Fibroblast of skin of abdomen (primary cell): ENCODE data around the gene ANTKMT. TPM values are rescaled to one million over a fixed set of nuclear protein-coding genes. Genes with fewer than 3 reads are reported as not detected.

Experiments used
- DNase-seq: peaks from one replicate; pipeline ENCODE4 v3.0.0-alpha.2; 2013
- polyA plus RNA-seq, 2 experiments: library from polyadenylated mRNA; unstranded; fragments of 120-200 nt; gene quantifications; one replicate each; pipeline ENCODE4 v1.2.1, GENCODE V29; 2013; ENCODE audit not compliant: insufficient read length in 2 of 2

The ANTKMT gene
- polyA plus RNA-seq (2013, experiment 1 of 2; ENCODE audit: insufficient read length), result 16.7 TPM
- 20.4 TPM for polyA plus RNA-seq (2013, experiment 2 of 2; ENCODE audit: insufficient read length)

- DNase-seq, result peak; percentile 66
These were observed at the start of gene ANTKMT for GRCh38 chr16:720990-721764. Gene ANTKMT, plus strand, starts transcription at chr16:721146. Its CDS starts 129 bp downstream, at chr16:721275.

GRCh38 chr16:671353-672131 is 49.4 kb upstream of the ANTKMT start:
- no peak for DNase-seq

- no peak for DNase-seq
These were observed 48.6 kb upstream of the ANTKMT start for GRCh38 chr16:672371-672770.

GRCh38 chr16:672851-673250 is 48.1 kb upstream of the ANTKMT start:
- no peak for DNase-seq

GRCh38 chr16:673399-673991 is 47.5 kb upstream of the ANTKMT start:
- DNase-seq, result no peak

- DNase-seq, result no peak
These were observed 46.6 kb upstream of the ANTKMT start for GRCh38 chr16:674214-674881.

GRCh38 chr16:674968-675883 is 45.7 kb upstream of the ANTKMT start, which contains the start of gene RHBDL1:
Gene RHBDL1, plus strand, starts transcription at chr16:675671. Its CDS starts 120 bp downstream, at chr16:675791.
- peak; percentile 34 for DNase-seq

- DNase-seq, result no peak
These were observed 44.9 kb upstream of the ANTKMT start for GRCh38 chr16:675884-676564.

- DNase-seq, result no peak
These were observed 44.4 kb upstream of the ANTKMT start for GRCh38 chr16:676565-676902.

- no peak for DNase-seq
These were observed 44.0 kb upstream of the ANTKMT start for GRCh38 chr16:676913-677312.

- no peak for DNase-seq
These were observed 43.4 kb upstream of the ANTKMT start for GRCh38 chr16:677316-678190.

- DNase-seq, result no peak
These were observed 42.6 kb upstream of the ANTKMT start for GRCh38 chr16:678209-678857.

GRCh38 chr16:678858-679813 is 41.8 kb upstream of the ANTKMT start:
- peak; percentile 55 for DNase-seq

GRCh38 chr16:679814-680624 is 40.9 kb upstream of the ANTKMT start, which contains the start of gene STUB1:
Gene STUB1, plus strand, starts transcription at chr16:680410. Its CDS starts 116 bp downstream, at chr16:680526.
- DNase-seq, result peak; percentile 85

GRCh38 chr16:680625-680945 is 40.4 kb upstream of the ANTKMT start:
- no peak for DNase-seq

- DNase-seq, result peak; percentile 26
These were observed 39.8 kb upstream of the ANTKMT start for GRCh38 chr16:680967-681745.
